Ishikawa (cell line): Measurements from ENCODE around the gene DHX30.

ENCODE experiments used
- CEBPB ChIP-seq: IDR thresholded peaks from 2 replicates; pipeline ENCODE4 v1.6.1; 2012
- YY1 ChIP-seq: IDR thresholded peaks from 2 replicates; pipeline ENCODE4 v1.6.1; 2012; ENCODE audit warnings: low read depth

DNA sequence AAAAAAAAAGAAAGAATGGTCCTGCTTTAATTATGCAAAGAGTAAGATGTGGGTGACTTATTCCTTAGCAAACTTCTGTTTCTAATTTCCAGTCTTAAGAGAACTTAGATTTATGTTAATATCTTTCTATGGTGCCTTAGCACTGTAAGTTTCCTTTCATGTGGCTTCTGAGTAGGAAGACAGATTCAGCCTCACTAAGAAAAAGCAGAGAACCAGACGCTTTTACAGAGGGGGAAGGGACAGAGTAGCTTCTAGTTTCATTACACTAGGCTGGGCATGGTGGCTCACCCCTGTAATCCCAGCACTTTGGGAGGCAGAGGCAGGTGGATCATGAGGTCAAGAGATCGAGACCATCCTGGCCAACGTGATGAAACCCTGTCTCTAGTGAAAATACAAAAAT lies 95.0 kb downstream of the DHX30 start:
- TF ChIP-seq YY1 (no peak), CEBPB (no peak)
